Mesenchymal stem cell (in vitro differentiated cells and primary cell): Measurements from ENCODE around the gene SNRNP200.

ENCODE experiments used
- DNase-seq: peaks from one replicate; pipeline ENCODE4 v3.0.0-alpha.2; 2013
- H2AFZ ChIP-seq: one replicate; pipeline ENCODE4 v1.6.1; 2013; ENCODE audit warnings: low read depth, mild to moderate bottlenecking, control low read depth, inconsistent platforms, low read length, moderate library complexity
- H2AK5ac ChIP-seq: 2 replicates; pipeline ENCODE4 v1.6.1; 2013; ENCODE audit warnings: low read length, moderate library complexity, mild to moderate bottlenecking, inconsistent platforms; ENCODE audit not compliant: severe bottlenecking
- H2BK120ac ChIP-seq: one replicate; pipeline ENCODE4 v1.6.1; 2013; ENCODE audit warnings: low read depth, mild to moderate bottlenecking, inconsistent platforms, low read length, moderate library complexity
- H2BK12ac ChIP-seq, 2 experiments: one replicate each; pipeline ENCODE4 v1.6.1; 2013; ENCODE audit warnings: inconsistent platforms in 2 of 2, low read length in 2 of 2, mild to moderate bottlenecking in 2 of 2, moderate library complexity in 2 of 2, control low read depth in 1 of 2
- H2BK15ac ChIP-seq: one replicate; pipeline ENCODE4 v1.6.1; 2013; ENCODE audit warnings: mild to moderate bottlenecking, low read depth, inconsistent platforms; ENCODE audit not compliant: poor library complexity, severe bottlenecking
- H2BK5ac ChIP-seq: 2 replicates; pipeline ENCODE4 v1.6.1; 2013; ENCODE audit warnings: low read depth, mild to moderate bottlenecking, low read length, control low read depth, inconsistent platforms; ENCODE audit not compliant: poor library complexity, severe bottlenecking
- H3K14ac ChIP-seq, 2 experiments: one replicate each; pipeline ENCODE4 v1.6.1; 2013; ENCODE audit warnings: inconsistent platforms in 2 of 2, low read length in 2 of 2, control low read depth in 1 of 2, mild to moderate bottlenecking in 1 of 2, moderate library complexity in 1 of 2
- H3K18ac ChIP-seq, 2 experiments: one replicate each; pipeline ENCODE4 v1.6.1; 2013; ENCODE audit warnings: inconsistent platforms in 2 of 2, low read length in 2 of 2, control low read depth in 1 of 2, low read depth in 1 of 2, mild to moderate bottlenecking in 1 of 2
- H3K23ac ChIP-seq, 2 experiments: one replicate each; pipeline ENCODE4 v1.6.1; 2013; ENCODE audit warnings: inconsistent platforms in 2 of 2, low read length in 2 of 2, mild to moderate bottlenecking in 2 of 2, moderate library complexity in 2 of 2, control low read depth in 1 of 2
- H3K27ac ChIP-seq: 2 replicates; pipeline ENCODE4 v1.5.1; 2013; ENCODE audit warnings: mild to moderate bottlenecking, moderate library complexity, low read length, control low read depth, inconsistent platforms; ENCODE audit not compliant: poor library complexity, severe bottlenecking
- H3K27me3 ChIP-seq, 2 experiments: 2 replicates each; pipeline versions ENCODE4 v1.6.1 to v1.7.0; 2013; ENCODE audit warnings: low read length in 2 of 2, mild to moderate bottlenecking in 2 of 2, moderate library complexity in 2 of 2, control low read depth in 1 of 2, inconsistent platforms in 1 of 2; ENCODE audit not compliant: control insufficient read depth in 1 of 2, insufficient read depth in 1 of 2
- H3K36me3 ChIP-seq, 2 experiments: 2 replicates each; pipeline versions ENCODE4 v1.6.1 to v1.7.0; 2013; ENCODE audit warnings: low read length in 2 of 2, control low read depth in 1 of 2, inconsistent platforms in 1 of 2, low read depth in 1 of 2, mild to moderate bottlenecking in 1 of 2; ENCODE audit not compliant: insufficient read depth in 2 of 2, control insufficient read depth in 1 of 2
- H3K4ac ChIP-seq, 2 experiments: one replicate each; pipeline ENCODE4 v1.6.1; 2013; ENCODE audit warnings: inconsistent platforms in 2 of 2, low read length in 2 of 2, mild to moderate bottlenecking in 2 of 2, moderate library complexity in 2 of 2, control low read depth in 1 of 2, low read depth in 1 of 2
- H3K4me1 ChIP-seq: 2 replicates; pipeline ENCODE4 v1.6.1; 2013; ENCODE audit warnings: low read depth, low read length, control low read depth; ENCODE audit not compliant: control insufficient read depth, insufficient read depth
- H3K4me2 ChIP-seq: 2 replicates; pipeline ENCODE4 v1.6.1; 2013; ENCODE audit warnings: low read length, mild to moderate bottlenecking, inconsistent platforms; ENCODE audit not compliant: poor library complexity, severe bottlenecking
- H3K4me3 ChIP-seq, 2 experiments: 2 replicates each; pipeline versions ENCODE4 v1.5.1 to v1.7.0; 2013; ENCODE audit warnings: low read length in 2 of 2, mild to moderate bottlenecking in 2 of 2, control low read depth in 1 of 2, low read depth in 1 of 2; ENCODE audit not compliant: insufficient read depth in 1 of 2
- H3K79me1 ChIP-seq: replicated peaks from 2 replicates; pipeline ENCODE4 v1.6.1; 2013; ENCODE audit warnings: mild to moderate bottlenecking, control low read depth, low read length, inconsistent platforms; ENCODE audit not compliant: poor library complexity, severe bottlenecking
- H3K9ac ChIP-seq: 2 replicates; pipeline ENCODE4 v1.7.0; 2013; ENCODE audit warnings: mild to moderate bottlenecking, low read length, moderate library complexity
- H3K9me3 ChIP-seq: 2 replicates; pipeline ENCODE4 v1.7.0; 2013; ENCODE audit warnings: mild to moderate bottlenecking, low read length; ENCODE audit not compliant: control insufficient read depth
- H4K8ac ChIP-seq: one replicate; pipeline ENCODE4 v1.6.1; 2013; ENCODE audit warnings: inconsistent platforms, mild to moderate bottlenecking, low read length, moderate library complexity
- H4K91ac ChIP-seq: one replicate; pipeline ENCODE4 v1.6.1; 2013; ENCODE audit warnings: mild to moderate bottlenecking, low read length, inconsistent platforms
- whole genome bisulfite sequencing: methylation state at CpG from one replicate; pipeline ENCODE4 v1.1.7; 2013; ENCODE audit warnings: mixed read lengths; 5-methylcytosine and 5-hydroxymethylcytosine counted together

The SNRNP200 gene

DNA sequence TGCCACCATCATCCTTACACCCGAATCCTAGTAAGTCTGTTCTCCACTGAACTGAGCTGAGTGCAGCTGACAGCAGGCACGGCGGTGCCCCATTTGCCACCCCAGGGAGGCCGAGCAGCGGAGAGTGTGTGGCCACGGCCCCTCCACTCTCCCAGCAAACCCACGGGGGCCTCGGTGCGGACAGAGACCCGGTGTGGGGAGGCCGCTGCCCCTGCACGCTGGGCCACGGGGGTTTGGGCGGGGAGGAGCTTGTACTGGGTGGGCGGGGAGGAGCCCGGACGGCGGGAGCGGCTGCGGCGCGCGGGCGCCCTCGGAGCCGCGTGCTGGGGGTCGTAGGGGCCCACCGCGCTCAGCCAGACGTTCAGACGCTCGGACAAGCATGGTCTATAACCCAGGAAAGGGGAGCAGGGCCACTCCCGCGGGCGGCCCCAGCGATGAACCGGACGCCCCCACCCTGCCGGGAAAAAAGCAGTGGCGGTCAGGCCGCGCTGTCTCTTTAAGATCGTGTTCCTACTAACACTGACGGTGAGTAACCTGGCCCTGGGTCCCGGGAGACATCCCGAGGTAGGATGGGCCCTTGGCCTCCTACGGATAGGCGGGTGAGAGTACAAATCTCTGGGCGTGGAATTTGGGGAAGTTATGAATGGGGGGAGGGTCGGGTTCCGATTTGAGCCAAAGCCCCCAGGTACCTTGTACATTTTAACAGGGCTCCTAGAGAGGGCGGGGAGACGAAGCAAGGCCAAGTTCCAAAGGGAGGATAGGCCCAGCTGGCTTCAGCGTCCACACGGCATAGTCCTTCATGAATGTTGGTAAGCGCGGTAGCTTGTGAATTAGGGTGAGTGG is 19.9 kb upstream of the SNRNP200 start, which contains the start of gene ITPRIPL1:
Gene ITPRIPL1 (plus strand): TSS at position 277 of the 843 bp plus-strand sequence. CDS start 523 bp downstream, at position 800.
- Histone ChIP-seq H2BK12ac (peak within 1 kb of the TSS in 1 of 2 experiments; percentile 51), H2BK15ac (peak within 1 kb of the TSS; percentile 79), H3K9ac (peak within 1 kb of the TSS; percentile 79), H2BK5ac (no peak within 1 kb of the TSS), H3K4me1 (peaks cover 21% of the 10 kb centered on the region), H4K91ac (peak within 1 kb of the TSS; percentile 57), H3K79me1 (peaks cover 1% of the 10 kb centered on the region), H3K4me3 (peak within 1 kb of the TSS; percentile 61 to 77), H3K4me2 (peak within 1 kb of the TSS; percentile 86), H3K27me3 (peaks cover 13 to 43% of the 10 kb centered on the region in 2 experiments), H3K4ac (peak within 1 kb of the TSS in 1 of 2 experiments; percentile 49), H3K23ac (no peak within 1 kb of the TSS), H3K36me3 (peaks cover 0 to 10% of the 10 kb centered on the region in 2 experiments), H2AK5ac (no peak within 1 kb of the TSS), H3K14ac (peak within 1 kb of the TSS in 1 of 2 experiments; percentile 9), H3K27ac (no peak within 1 kb of the TSS), H3K18ac (peak within 1 kb of the TSS; percentile 16 to 83), H3K9me3 (no peaks in the 10 kb centered on the region), H4K8ac (peak within 1 kb of the TSS; percentile 81), H2BK120ac (no peak within 1 kb of the TSS), H2AFZ (peak within 1 kb of the TSS; percentile 93)
- DNase-seq: no peak
- WGBS: 6% methylated on average over 53 of the region's 58 CpGs

DNA sequence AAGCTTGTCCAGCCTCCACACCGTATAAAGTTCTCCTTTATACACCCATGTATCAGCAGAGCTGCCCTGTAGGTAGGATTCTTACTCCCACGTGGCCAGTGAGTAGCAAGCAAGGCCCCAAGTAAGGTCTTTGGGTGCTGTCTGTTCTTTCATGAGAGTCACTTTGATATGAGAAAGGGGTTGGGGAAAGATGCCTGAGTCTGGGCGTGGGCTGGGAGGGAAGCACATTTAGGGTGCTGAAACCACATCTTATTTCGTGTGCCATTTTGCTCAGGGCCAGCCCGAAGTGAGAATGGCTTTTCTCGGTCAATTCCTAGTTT is 19.3 kb upstream of the SNRNP200 start:
- H3K18ac ChIP-seq: peak overlapping the region in 1 of 2 experiments; percentile 83
- no peak overlapping the region for H3K23ac ChIP-seq
- peaks cover 0 to 10% of the 10 kb centered on the region in 2 experiments for H3K36me3 ChIP-seq
- no peak for DNase-seq
- H2BK120ac ChIP-seq: no peak overlapping the region
- H3K4ac ChIP-seq: no peak overlapping the region
- peak overlapping the region; percentile 81 for H4K8ac ChIP-seq
- H2BK15ac ChIP-seq: no peak overlapping the region
- H3K79me1 ChIP-seq: peaks cover 1% of the 10 kb centered on the region
- no peak overlapping the region for H2BK5ac ChIP-seq
- 49% methylated on average over 6 of the region's 6 CpGs for WGBS
- peaks cover 13 to 43% of the 10 kb centered on the region in 2 experiments for H3K27me3 ChIP-seq
- H4K91ac ChIP-seq: peak overlapping the region; percentile 31
- H3K4me3 ChIP-seq: peak overlapping the region in 1 of 2 experiments; percentile 77
- H3K9me3 ChIP-seq: no peaks in the 10 kb centered on the region
- no peak overlapping the region for H2BK12ac ChIP-seq
- peak overlapping the region; percentile 79 for H3K9ac ChIP-seq
- H3K27ac ChIP-seq: no peak overlapping the region
- H3K14ac ChIP-seq: peak overlapping the region in 1 of 2 experiments; percentile 9
- H2AK5ac ChIP-seq: no peak overlapping the region
- peak overlapping the region; percentile 72 for H2AFZ ChIP-seq
- H3K4me2 ChIP-seq: peak overlapping the region; percentile 86
- H3K4me1 ChIP-seq: peaks cover 21% of the 10 kb centered on the region

GRCh38 chr2:96323849-96324248 is 18.5 kb upstream of the SNRNP200 start:
- H3K4me3 ChIP-seq: no peak overlapping the region
- no peak overlapping the region for H2BK15ac ChIP-seq
- H3K27me3 ChIP-seq: peaks cover 13 to 43% of the 10 kb centered on the region in 2 experiments
- no peak overlapping the region for H2BK120ac ChIP-seq
- no peak overlapping the region for H2BK12ac ChIP-seq
- no peak overlapping the region for H3K4ac ChIP-seq
- no peak for DNase-seq
- peaks cover 21% of the 10 kb centered on the region for H3K4me1 ChIP-seq
- H3K18ac ChIP-seq: no peak overlapping the region
- H3K4me2 ChIP-seq: no peak overlapping the region
- H4K8ac ChIP-seq: no peak overlapping the region
- peaks cover 0 to 10% of the 10 kb centered on the region in 2 experiments for H3K36me3 ChIP-seq
- H3K23ac ChIP-seq: no peak overlapping the region
- no peak overlapping the region for H3K9ac ChIP-seq
- no peak overlapping the region for H2BK5ac ChIP-seq
- no peak overlapping the region for H4K91ac ChIP-seq
- no peak overlapping the region for H2AFZ ChIP-seq
- WGBS: 100% methylated on average over 1 of the region's 1 CpG
- H3K14ac ChIP-seq: no peak overlapping the region
- no peak overlapping the region for H3K27ac ChIP-seq
- H3K9me3 ChIP-seq: no peaks in the 10 kb centered on the region
- peaks cover 1% of the 10 kb centered on the region for H3K79me1 ChIP-seq
- H2AK5ac ChIP-seq: no peak overlapping the region
